ENCODE data around the gene MLF2. TPM values are rescaled to one million over a fixed set of nuclear protein-coding genes. Genes with fewer than 3 reads are reported as not detected.
"Not testable (repeated sequence)": the region's sequence is repeated elsewhere in the genome, so short reads cannot be mapped to it uniquely, and the experiment has no call there.

MLF2 gene
- total and polyA plus RNA-seq, 2 donors = 69.5 to 131 TPM

- H3K4me3 ChIP-seq (ENCODE audit: low read length in 2 of 2); DNase-seq (ENCODE audit: low read depth in 6 of 9, low spot score in 9 of 9); H3K27me3 ChIP-seq (ENCODE audit: control insufficient read depth in 2 of 2, insufficient read depth in 1 of 2, low read length in 1 of 2); H3K4me1 ChIP-seq (ENCODE audit: control insufficient read depth in 2 of 2, insufficient read depth in 2 of 2, low read length in 2 of 2); H3K27ac ChIP-seq (ENCODE audit: low read depth in 1 of 2, low read length in 1 of 2); H3K36me3 ChIP-seq (ENCODE audit: control insufficient read depth in 2 of 2, insufficient read depth in 2 of 2, low read length in 1 of 2); H3K9me3 ChIP-seq (ENCODE audit: control insufficient read depth in 2 of 2, insufficient read depth in 1 of 2, low read length in 1 of 2): not testable (repeated sequence)
- WGBS = 90% methylated on average over 25 of the region's 41 CpGs
Measured at GRCh38 chr12:6716031-6716873, 36.7 kb downstream of the MLF2 start.

DNA sequence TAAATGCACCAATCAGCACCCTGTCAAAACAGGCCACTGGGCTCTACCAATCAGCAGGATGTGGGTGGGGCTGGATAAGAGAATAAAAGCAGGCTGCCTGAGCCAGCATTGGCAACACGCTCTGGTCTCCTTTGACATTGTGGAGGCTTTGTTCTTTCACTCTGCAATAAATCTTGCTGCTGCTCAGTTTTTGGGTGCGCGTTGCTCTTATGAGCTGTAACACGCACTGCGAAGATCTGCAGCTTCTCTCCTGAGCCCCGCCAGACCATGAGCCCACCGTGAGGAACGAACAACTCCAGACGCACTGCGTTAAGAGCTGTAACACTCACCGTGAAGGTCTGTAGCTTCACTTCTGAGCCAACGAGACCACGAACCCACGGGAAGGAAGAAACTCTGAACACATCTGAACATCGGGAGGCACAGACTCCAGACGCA lies 44.0 kb downstream of the MLF2 start:
- H3K27me3 ChIP-seq (ENCODE audit: control insufficient read depth in 2 of 2, insufficient read depth in 1 of 2, low read length in 1 of 2) = peaks cover 4 to 15% of the 10 kb centered on the region in 2 donors
- DNase-seq (ENCODE audit: low read depth in 6 of 9, low spot score in 9 of 9) = peak in 1 of 9 donors; percentile 24

DNA sequence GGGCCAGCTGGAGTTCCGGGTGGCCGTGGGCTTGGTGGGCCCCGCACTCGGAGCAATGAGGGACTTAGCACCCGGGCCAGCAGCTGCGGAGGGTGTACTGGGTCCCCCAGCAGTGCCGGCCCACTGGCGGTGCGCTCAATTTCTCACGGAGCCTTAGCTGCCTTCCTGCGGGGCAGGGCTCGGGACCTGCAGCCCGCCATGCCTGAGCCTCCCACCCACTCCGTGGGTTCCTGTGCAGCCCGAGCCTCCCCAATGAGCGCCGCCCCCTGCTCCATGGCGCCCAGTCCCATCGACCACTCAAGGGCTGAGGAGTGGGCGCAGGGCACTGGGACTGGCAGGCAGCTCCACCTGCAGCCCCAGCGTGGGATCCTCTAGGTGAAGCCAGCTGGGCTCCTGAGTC lies 44.6 kb downstream of the MLF2 start:
- not testable (repeated sequence) for H3K9me3 ChIP-seq (ENCODE audit: control insufficient read depth in 2 of 2, insufficient read depth in 1 of 2, low read length in 1 of 2); H3K4me3 ChIP-seq (ENCODE audit: low read length in 2 of 2); H3K27ac ChIP-seq (ENCODE audit: low read depth in 1 of 2, low read length in 1 of 2); DNase-seq (ENCODE audit: low read depth in 6 of 9, low spot score in 9 of 9); H3K36me3 ChIP-seq (ENCODE audit: control insufficient read depth in 2 of 2, insufficient read depth in 2 of 2, low read length in 1 of 2); H3K4me1 ChIP-seq (ENCODE audit: control insufficient read depth in 2 of 2, insufficient read depth in 2 of 2, low read length in 2 of 2)
- WGBS = 96% methylated on average over 21 of the region's 21 CpGs
- H3K27me3 ChIP-seq (ENCODE audit: control insufficient read depth in 2 of 2, insufficient read depth in 1 of 2, low read length in 1 of 2) = peaks cover 5 to 22% of the 10 kb centered on the region in 2 donors

More for the DNA sequence above, 44.0 kb downstream of the MLF2 start:
- WGBS = 58% methylated on average over 16 of the region's 16 CpGs
- peak overlapping the region in 1 of 2 donors; percentile 18 for H3K27ac ChIP-seq (ENCODE audit: low read depth in 1 of 2, low read length in 1 of 2)
- H3K36me3 ChIP-seq (ENCODE audit: control insufficient read depth in 2 of 2, insufficient read depth in 2 of 2, low read length in 1 of 2) = no peaks in the 10 kb centered on the region
- H3K9me3 ChIP-seq (ENCODE audit: control insufficient read depth in 2 of 2, insufficient read depth in 1 of 2, low read length in 1 of 2) = peaks cover 0 to 4% of the 10 kb centered on the region in 2 donors
- no peaks in the 10 kb centered on the region for H3K4me1 ChIP-seq (ENCODE audit: control insufficient read depth in 2 of 2, insufficient read depth in 2 of 2, low read length in 2 of 2)
- no peak overlapping the region for H3K4me3 ChIP-seq (ENCODE audit: low read length in 2 of 2)

DNA sequence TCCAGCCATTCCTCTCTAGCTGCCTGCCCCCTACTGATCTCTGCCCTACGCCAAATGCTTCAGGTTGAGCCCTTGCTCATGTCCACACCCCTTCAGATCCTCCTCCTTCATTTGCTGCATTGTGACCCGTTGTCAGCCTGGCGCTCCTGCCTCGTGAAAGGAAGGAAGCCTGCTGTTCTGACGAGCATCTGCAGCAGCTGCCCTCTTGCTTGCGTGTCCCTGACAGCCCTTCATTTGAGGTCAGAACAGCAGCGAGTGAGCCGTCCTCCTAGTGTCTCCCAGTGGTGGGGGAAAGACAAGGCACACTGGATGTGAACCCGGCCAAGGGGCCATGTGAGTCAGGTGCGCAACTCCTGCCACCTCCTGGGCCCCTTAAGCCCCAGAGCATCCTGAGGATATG lies 49.3 kb downstream of the MLF2 start:
- no peak for DNase-seq (ENCODE audit: low read depth in 6 of 9, low spot score in 9 of 9)
- Histone ChIP-seq H3K27me3 (ENCODE audit: control insufficient read depth in 2 of 2, insufficient read depth in 1 of 2, low read length in 1 of 2) (peaks cover 47 to 65% of the 10 kb centered on the region in 2 donors), H3K4me1 (ENCODE audit: control insufficient read depth in 2 of 2, insufficient read depth in 2 of 2, low read length in 2 of 2) (peaks cover 6 to 13% of the 10 kb centered on the region in 2 donors), H3K9me3 (ENCODE audit: control insufficient read depth in 2 of 2, insufficient read depth in 1 of 2, low read length in 1 of 2) (peaks cover 0 to 10% of the 10 kb centered on the region in 2 donors), H3K36me3 (ENCODE audit: control insufficient read depth in 2 of 2, insufficient read depth in 2 of 2, low read length in 1 of 2) (no peaks in the 10 kb centered on the region), H3K4me3 (ENCODE audit: low read length in 2 of 2) (no peak overlapping the region), H3K27ac (ENCODE audit: low read depth in 1 of 2, low read length in 1 of 2) (no peak overlapping the region)
- WGBS = 13% methylated on average over 10 of the region's 10 CpGs

- Histone ChIP-seq H3K9me3 (ENCODE audit: control insufficient read depth in 2 of 2, insufficient read depth in 1 of 2, low read length in 1 of 2) (peaks cover 0 to 6% of the 10 kb centered on the region in 2 donors), H3K27me3 (ENCODE audit: control insufficient read depth in 2 of 2, insufficient read depth in 1 of 2, low read length in 1 of 2) (peaks cover 54 to 89% of the 10 kb centered on the region in 2 donors), H3K36me3 (ENCODE audit: control insufficient read depth in 2 of 2, insufficient read depth in 2 of 2, low read length in 1 of 2) (no peaks in the 10 kb centered on the region), H3K4me1 (ENCODE audit: control insufficient read depth in 2 of 2, insufficient read depth in 2 of 2, low read length in 2 of 2) (peaks cover 6 to 20% of the 10 kb centered on the region in 2 donors), H3K4me3 (ENCODE audit: low read length in 2 of 2) (no peak overlapping the region), H3K27ac (ENCODE audit: low read depth in 1 of 2, low read length in 1 of 2) (no peak overlapping the region)
- no peak for DNase-seq (ENCODE audit: low read depth in 6 of 9, low spot score in 9 of 9)
- WGBS = 37% methylated on average over 13 of the region's 13 CpGs
Measured at GRCh38 chr12:6701078-6701768, 51.7 kb downstream of the MLF2 start.

- peaks cover 54 to 90% of the 10 kb centered on the region in 2 donors for H3K27me3 ChIP-seq (ENCODE audit: control insufficient read depth in 2 of 2, insufficient read depth in 1 of 2, low read length in 1 of 2)
- H3K27ac ChIP-seq (ENCODE audit: low read depth in 1 of 2, low read length in 1 of 2) = no peak within 1 kb of the TSS
Measured at GRCh38 chr12:6700646-6701051, 52.3 kb downstream of the MLF2 start, which contains the start of gene PIANP. TSS of gene PIANP (minus strand) at chr12:6700815. CDS start at chr12:6698061, 2,754 bp downstream.

GRCh38 chr12:6699989-6700645 lies 52.8 kb downstream of the MLF2 start:
- Histone ChIP-seq H3K9me3 (ENCODE audit: control insufficient read depth in 2 of 2, insufficient read depth in 1 of 2, low read length in 1 of 2) (peaks cover 0 to 6% of the 10 kb centered on the region in 2 donors), H3K27me3 (ENCODE audit: control insufficient read depth in 2 of 2, insufficient read depth in 1 of 2, low read length in 1 of 2) (peaks cover 54 to 93% of the 10 kb centered on the region in 2 donors), H3K4me1 (ENCODE audit: control insufficient read depth in 2 of 2, insufficient read depth in 2 of 2, low read length in 2 of 2) (peaks cover 6 to 20% of the 10 kb centered on the region in 2 donors), H3K27ac (ENCODE audit: low read depth in 1 of 2, low read length in 1 of 2) (no peak overlapping the region), H3K36me3 (ENCODE audit: control insufficient read depth in 2 of 2, insufficient read depth in 2 of 2, low read length in 1 of 2) (no peaks in the 10 kb centered on the region), H3K4me3 (ENCODE audit: low read length in 2 of 2) (peak overlapping the region in 1 of 2 donors; percentile 51)
- WGBS = 2% methylated on average over 65 of the region's 65 CpGs
- no peak for DNase-seq (ENCODE audit: low read depth in 6 of 9, low spot score in 9 of 9)

More at GRCh38 chr12:6700646-6701051, 52.3 kb downstream of the MLF2 start, which contains the start of gene PIANP:
- peak in 3 of 9 donors; percentile 38 to 65 (median 47) for DNase-seq (ENCODE audit: low read depth in 6 of 9, low spot score in 9 of 9)
- under 1% methylated on average over 37 of the region's 43 CpGs for WGBS
- Histone ChIP-seq H3K4me1 (ENCODE audit: control insufficient read depth in 2 of 2, insufficient read depth in 2 of 2, low read length in 2 of 2) (peaks cover 6 to 20% of the 10 kb centered on the region in 2 donors), H3K36me3 (ENCODE audit: control insufficient read depth in 2 of 2, insufficient read depth in 2 of 2, low read length in 1 of 2) (no peaks in the 10 kb centered on the region), H3K4me3 (ENCODE audit: low read length in 2 of 2) (peak within 1 kb of the TSS in 1 of 2 donors; percentile 51), H3K9me3 (ENCODE audit: control insufficient read depth in 2 of 2, insufficient read depth in 1 of 2, low read length in 1 of 2) (peaks cover 0 to 6% of the 10 kb centered on the region in 2 donors)

DNA sequence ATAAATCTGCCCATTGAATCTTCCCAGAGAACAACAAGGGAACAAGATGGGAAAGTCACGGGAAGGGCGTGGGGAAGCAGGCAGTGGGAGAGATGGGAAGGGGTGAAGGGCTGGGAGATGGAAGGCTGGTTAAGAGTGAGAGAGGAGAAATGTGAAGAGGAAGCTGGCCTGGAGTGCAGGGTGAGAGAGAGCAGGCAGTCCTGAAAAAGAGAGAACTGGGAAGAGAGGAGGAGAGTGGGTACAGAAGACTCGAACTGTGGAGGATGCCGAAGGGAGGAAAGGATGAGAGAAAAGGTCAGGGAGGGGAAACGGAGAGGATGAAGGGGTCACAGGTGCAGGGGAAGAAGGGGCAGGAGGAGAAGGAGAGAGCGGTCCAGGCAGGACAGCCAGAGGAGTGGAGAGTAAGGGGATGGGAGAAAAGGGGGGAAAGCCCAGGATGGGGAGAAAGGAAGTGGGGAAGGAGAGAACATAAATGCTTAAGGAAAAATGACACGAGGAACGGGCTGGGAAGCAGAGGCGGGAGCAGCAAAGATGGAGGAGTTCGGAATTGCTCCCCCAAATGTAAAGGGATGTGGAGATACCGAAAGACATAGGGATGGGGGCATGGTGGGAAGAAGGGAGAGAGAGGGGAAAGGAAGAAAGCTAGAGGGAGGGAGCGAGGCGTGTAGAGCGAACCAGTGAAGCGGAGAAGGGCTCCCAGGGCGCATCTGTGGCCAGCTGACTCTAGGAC lies 53.5 kb downstream of the MLF2 start:
- Histone ChIP-seq H3K9me3 (ENCODE audit: control insufficient read depth in 2 of 2, insufficient read depth in 1 of 2, low read length in 1 of 2) (peaks cover 0 to 6% of the 10 kb centered on the region in 2 donors), H3K27ac (ENCODE audit: low read depth in 1 of 2, low read length in 1 of 2) (no peak overlapping the region), H3K4me1 (ENCODE audit: control insufficient read depth in 2 of 2, insufficient read depth in 2 of 2, low read length in 2 of 2) (peaks cover 6 to 20% of the 10 kb centered on the region in 2 donors), H3K36me3 (ENCODE audit: control insufficient read depth in 2 of 2, insufficient read depth in 2 of 2, low read length in 1 of 2) (no peaks in the 10 kb centered on the region), H3K27me3 (ENCODE audit: control insufficient read depth in 2 of 2, insufficient read depth in 1 of 2, low read length in 1 of 2) (peaks cover 52 to 92% of the 10 kb centered on the region in 2 donors), H3K4me3 (ENCODE audit: low read length in 2 of 2) (peak overlapping the region in 1 of 2 donors; percentile 51)
- WGBS = 31% methylated on average over 16 of the region's 16 CpGs
- DNase-seq (ENCODE audit: low read depth in 6 of 9, low spot score in 9 of 9) = no peak

Data from thymus (tissue), 11 donors.